ENCODE data around the gene SOS1. TPM values are rescaled to one million over a fixed set of nuclear protein-coding genes. Genes with fewer than 3 reads are reported as not detected.
"Not testable (repeated sequence)": the region's sequence is repeated elsewhere in the genome, so short reads cannot be mapped to it uniquely, and the experiment has no call there.

The SOS1 gene
- total RNA-seq, 1 donor from 2014 or later, result 20.6 TPM

GRCh38 chr2:38940746-38941145 lies 180.1 kb downstream of the SOS1 start:
- DNase-seq, result no peak
- Histone ChIP-seq H3K36me3 (peaks cover 4% of the 10 kb centered on the region), H3K27ac (replicated peaks) (no peak overlapping the region), H3K9me3 (replicated peaks) (no peaks in the 10 kb centered on the region), H3K27me3 (ENCODE audit: low read depth) (no peaks in the 10 kb centered on the region), H3K4me1 (no peaks in the 10 kb centered on the region), H3K4me3 (no peak overlapping the region)
- no peak for TF ChIP-seq CTCF (IDR thresholded peaks at IDR 0.05; ENCODE audit: borderline replicate concordance)
- intact Hi-C loops (cut with micrococcal nuclease), result no loop called here

- no peaks in the 10 kb centered on the region for H3K9me3 ChIP-seq (replicated peaks)
- peaks cover 8% of the 10 kb centered on the region for H3K4me1 ChIP-seq
- peaks cover 4% of the 10 kb centered on the region for H3K36me3 ChIP-seq
- intact Hi-C loops (cut with micrococcal nuclease), result no loop called here
- H3K4me3 ChIP-seq, result no peak overlapping the region
- no peaks in the 10 kb centered on the region for H3K27me3 ChIP-seq (ENCODE audit: low read depth)
- H3K27ac ChIP-seq (replicated peaks), result no peak overlapping the region
- no peak for DNase-seq
- TF ChIP-seq CTCF (IDR thresholded peaks at IDR 0.05; ENCODE audit: borderline replicate concordance), result no peak
Measured at GRCh38 chr2:38937548-38937947, 183.3 kb downstream of the SOS1 start.

DNA sequence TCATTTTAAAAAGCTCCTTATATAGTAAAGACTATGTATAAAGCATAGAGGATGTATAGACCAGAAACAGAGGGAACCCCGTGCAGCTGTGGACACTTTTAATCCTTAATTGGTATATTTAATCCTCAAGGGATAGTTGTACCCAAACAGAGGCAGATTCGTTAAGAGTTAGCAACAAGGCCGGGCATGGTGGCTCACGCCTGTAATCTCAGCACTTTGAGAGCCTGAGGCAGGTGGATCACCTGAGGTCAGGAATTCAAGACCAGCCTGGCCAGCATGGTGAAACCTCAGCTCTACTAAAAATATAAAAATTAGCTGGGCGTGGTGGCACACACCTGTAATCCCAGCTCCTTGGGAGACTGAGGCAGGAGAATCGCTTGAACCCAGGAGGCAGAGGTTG lies 184.3 kb downstream of the SOS1 start:
- H3K4me1 ChIP-seq; H3K9me3 ChIP-seq (replicated peaks); H3K36me3 ChIP-seq; H3K4me3 ChIP-seq; H3K27ac ChIP-seq (replicated peaks); H3K27me3 ChIP-seq (ENCODE audit: low read depth); intact Hi-C loops (cut with micrococcal nuclease); DNase-seq: not testable (repeated sequence)

DNA sequence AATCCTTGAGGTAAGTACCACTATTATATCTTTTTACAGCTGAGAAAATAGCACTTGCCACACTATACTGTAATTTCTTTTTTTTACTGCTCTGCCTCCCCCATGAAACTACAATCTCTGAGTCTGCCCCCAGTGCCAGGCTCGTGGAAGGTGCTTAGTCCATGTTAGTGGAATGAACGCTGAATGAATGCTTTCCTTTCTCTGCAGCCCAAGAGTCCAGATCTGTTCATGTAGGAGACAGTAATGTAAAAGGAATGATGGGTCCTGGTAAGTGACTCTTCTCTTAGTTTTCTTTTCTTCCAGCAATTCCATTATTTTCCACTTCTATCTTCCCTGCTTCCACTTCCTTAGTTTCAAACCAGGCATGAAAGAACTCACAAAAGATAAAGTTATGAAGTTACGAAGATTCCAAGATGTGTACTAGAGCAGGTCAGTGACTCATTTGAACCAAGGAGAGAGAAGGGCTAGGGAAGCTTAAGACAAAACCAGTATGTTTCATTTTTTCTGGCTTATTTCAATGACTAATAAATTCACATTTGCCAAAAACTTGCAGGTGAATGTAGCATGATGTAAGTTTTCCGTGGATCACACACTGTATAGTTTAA lies 185.2 kb downstream of the SOS1 start:
- Histone ChIP-seq H3K27me3 (ENCODE audit: low read depth) (no peaks in the 10 kb centered on the region), H3K4me3 (no peak overlapping the region), H3K4me1 (peaks cover 9% of the 10 kb centered on the region), H3K27ac (replicated peaks) (no peak overlapping the region), H3K36me3 (peaks cover 4% of the 10 kb centered on the region), H3K9me3 (replicated peaks) (no peaks in the 10 kb centered on the region)
- no peak for DNase-seq
- intact Hi-C loops (cut with micrococcal nuclease), result no loop called here
- TF ChIP-seq CTCF (IDR thresholded peaks at IDR 0.05; ENCODE audit: borderline replicate concordance), result no peak

DNA sequence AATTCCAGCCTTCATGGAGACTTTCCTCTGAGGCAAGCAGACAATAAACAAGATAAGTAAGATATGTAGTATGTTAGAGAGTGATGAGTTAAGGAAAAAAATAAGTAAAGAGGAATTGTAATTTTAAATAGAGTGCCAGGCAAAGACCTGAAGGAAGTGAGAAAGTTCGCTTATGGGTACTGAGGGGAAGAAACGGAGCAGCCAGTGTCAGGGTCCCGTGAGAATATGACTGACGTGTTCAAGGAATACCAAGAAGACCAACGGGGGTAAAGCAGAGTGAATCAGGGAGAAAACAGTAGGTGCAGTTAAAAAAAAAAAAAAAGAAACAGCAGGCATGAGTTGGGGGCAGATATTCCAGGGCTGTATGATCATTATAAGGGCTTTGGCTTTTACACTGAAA lies 186.1 kb downstream of the SOS1 start:
- H3K36me3 ChIP-seq, result peaks cover 4% of the 10 kb centered on the region
- no peaks in the 10 kb centered on the region for H3K27me3 ChIP-seq (ENCODE audit: low read depth)
- no peak for TF ChIP-seq CTCF (IDR thresholded peaks at IDR 0.05; ENCODE audit: borderline replicate concordance)

DNA sequence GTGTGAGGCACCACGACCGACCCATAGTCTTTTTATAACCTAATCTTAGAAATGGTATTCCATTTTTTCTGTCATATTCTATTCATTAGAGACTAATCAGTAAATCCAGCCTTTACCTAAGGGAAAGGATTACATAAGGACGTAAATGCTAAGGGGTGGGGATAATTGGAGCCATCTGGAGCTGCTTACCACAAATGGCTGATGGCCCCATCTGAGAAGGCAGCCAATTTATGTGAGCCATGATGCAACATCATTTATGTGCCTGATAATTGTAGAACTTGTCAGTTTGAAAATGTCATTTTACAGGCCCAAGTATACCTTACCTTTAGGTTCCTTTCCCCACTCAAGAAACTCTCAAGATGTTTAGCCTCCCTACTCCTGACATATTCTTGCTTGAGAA lies 187.2 kb downstream of the SOS1 start:
- peaks cover 9% of the 10 kb centered on the region for H3K4me1 ChIP-seq
- no peak overlapping the region for H3K4me3 ChIP-seq
- no peak for DNase-seq
- intact Hi-C loops (cut with micrococcal nuclease), result no loop called here
- H3K36me3 ChIP-seq, result peaks cover 4% of the 10 kb centered on the region
- no peak for TF ChIP-seq CTCF (IDR thresholded peaks at IDR 0.05; ENCODE audit: borderline replicate concordance)
- H3K27me3 ChIP-seq (ENCODE audit: low read depth), result no peaks in the 10 kb centered on the region
- no peak overlapping the region for H3K27ac ChIP-seq (replicated peaks)
- no peaks in the 10 kb centered on the region for H3K9me3 ChIP-seq (replicated peaks)

More for the DNA sequence above, 186.1 kb downstream of the SOS1 start:
- Histone ChIP-seq H3K4me3 (no peak overlapping the region), H3K9me3 (replicated peaks) (no peaks in the 10 kb centered on the region), H3K27ac (replicated peaks) (no peak overlapping the region), H3K4me1 (peaks cover 9% of the 10 kb centered on the region)
- intact Hi-C loops (cut with micrococcal nuclease), result no loop called here
- no peak for DNase-seq
